Fibroblast of lung (primary cell): ENCODE data around the gene CALHM3. TPM values are rescaled to one million over a fixed set of nuclear protein-coding genes. Genes with fewer than 3 reads are reported as not detected.

Experiments used
- DNase-seq, 2 donors: peaks; one replicate each; pipeline versions ENCODE4 v3.0.0 to v3.0.0-alpha.2; 2010; ENCODE audit warnings: low read depth in 2 of 2
- H2AFZ ChIP-seq: 2 replicates; pipeline ENCODE4 v1.5.1; 2012; ENCODE audit warnings: low read length, control low read depth, inconsistent platforms
- H3K27ac ChIP-seq: 2 replicates; pipeline ENCODE4 v1.5.1; 2011; ENCODE audit warnings: low read length, control low read depth; ENCODE audit not compliant: insufficient read depth
- H3K27me3 ChIP-seq: 2 replicates; pipeline ENCODE4 v1.5.1; 2011; ENCODE audit warnings: mild to moderate bottlenecking, low read length; ENCODE audit not compliant: control insufficient read depth, insufficient read depth
- H3K36me3 ChIP-seq: 2 replicates; pipeline ENCODE4 v1.5.1; 2011; ENCODE audit warnings: low read length; ENCODE audit not compliant: control insufficient read depth, insufficient read depth
- H3K4me1 ChIP-seq: 2 replicates; pipeline ENCODE4 v1.5.1; 2011; ENCODE audit warnings: low read length; ENCODE audit not compliant: control insufficient read depth, insufficient read depth; ENCODE audit errors: extremely low read depth
- H3K4me2 ChIP-seq: 2 replicates; pipeline ENCODE4 v1.5.1; 2011; ENCODE audit warnings: low read length, control low read depth; ENCODE audit not compliant: insufficient read depth; ENCODE audit errors: extremely low read depth
- H3K4me3 ChIP-seq, 4 experiments: fragments of 200-600 bp in 1 of 4; sonication (generic) in 1 of 4; replicated peaks in 1 of 4; 2 replicates each; pipeline ENCODE4 v1.5.1; 2011 to 2016; ENCODE audit warnings: low read length in 4 of 4, low read depth in 3 of 4, mild to moderate bottlenecking in 3 of 4, control low read depth in 2 of 4, inconsistent platforms in 1 of 4, mixed read lengths in 1 of 4; ENCODE audit not compliant: insufficient read depth in 1 of 4; ENCODE audit errors: control extremely low read depth in 1 of 4
- H3K79me2 ChIP-seq: 2 replicates; pipeline ENCODE4 v1.5.1; 2012; ENCODE audit warnings: mild to moderate bottlenecking, low read length, inconsistent platforms; ENCODE audit not compliant: control insufficient read depth, insufficient read depth
- H3K9ac ChIP-seq: 2 replicates; pipeline ENCODE4 v1.5.1; 2011; ENCODE audit warnings: mild to moderate bottlenecking, low read length, control low read depth; ENCODE audit not compliant: insufficient read depth
- H3K9me3 ChIP-seq: 2 replicates; pipeline ENCODE4 v1.5.1; 2012; ENCODE audit warnings: low read depth, low read length; ENCODE audit not compliant: control insufficient read depth, insufficient read depth
- H4K20me1 ChIP-seq: 2 replicates; pipeline ENCODE4 v1.5.1; 2011; ENCODE audit warnings: low read length; ENCODE audit not compliant: control insufficient read depth, insufficient read depth; ENCODE audit errors: extremely low read depth
- CTCF ChIP-seq, 2 donors: IDR thresholded peaks in 1 of 2; conservative IDR thresholded peaks in 1 of 2; 1 replicate in 1 of 2; 2 replicates in 1 of 2; pipeline ENCODE4 v1.5.1; 2011 to 2012; ENCODE audit warnings: low read length in 2 of 2, control low read depth in 1 of 2, inconsistent platforms in 1 of 2, low read depth in 1 of 2, mild to moderate bottlenecking in 1 of 2
- EZH2 ChIP-seq: IDR thresholded peaks from 2 replicates; pipeline ENCODE4 v1.5.1; 2012; ENCODE audit warnings: low read length, control low read depth, mild to moderate bottlenecking; ENCODE audit errors: missing control alignments
- polyA plus RNA-seq, 2 donors: library from polyadenylated mRNA; depleted of rRNA in 1 of 2; stranded (reverse) in 1 of 2; unstranded in 1 of 2; fragments of >200 nt; gene quantifications; 2 replicates each; pipeline ENCODE4 v1.2.1, GENCODE V29; 2011 to 2012; ENCODE audit warnings: missing spikeins in 1 of 2
- total RNA-seq: library from RNA; depleted of rRNA; stranded (reverse); fragments of >200 nt; gene quantifications from 2 replicates; pipeline ENCODE4 v1.2.1, GENCODE V29; 2014

Gene CALHM3
- total and polyA plus RNA-seq, 2 donors (not counting 1 experiment from before 2014, with no cell fraction given) = not detected

DNA sequence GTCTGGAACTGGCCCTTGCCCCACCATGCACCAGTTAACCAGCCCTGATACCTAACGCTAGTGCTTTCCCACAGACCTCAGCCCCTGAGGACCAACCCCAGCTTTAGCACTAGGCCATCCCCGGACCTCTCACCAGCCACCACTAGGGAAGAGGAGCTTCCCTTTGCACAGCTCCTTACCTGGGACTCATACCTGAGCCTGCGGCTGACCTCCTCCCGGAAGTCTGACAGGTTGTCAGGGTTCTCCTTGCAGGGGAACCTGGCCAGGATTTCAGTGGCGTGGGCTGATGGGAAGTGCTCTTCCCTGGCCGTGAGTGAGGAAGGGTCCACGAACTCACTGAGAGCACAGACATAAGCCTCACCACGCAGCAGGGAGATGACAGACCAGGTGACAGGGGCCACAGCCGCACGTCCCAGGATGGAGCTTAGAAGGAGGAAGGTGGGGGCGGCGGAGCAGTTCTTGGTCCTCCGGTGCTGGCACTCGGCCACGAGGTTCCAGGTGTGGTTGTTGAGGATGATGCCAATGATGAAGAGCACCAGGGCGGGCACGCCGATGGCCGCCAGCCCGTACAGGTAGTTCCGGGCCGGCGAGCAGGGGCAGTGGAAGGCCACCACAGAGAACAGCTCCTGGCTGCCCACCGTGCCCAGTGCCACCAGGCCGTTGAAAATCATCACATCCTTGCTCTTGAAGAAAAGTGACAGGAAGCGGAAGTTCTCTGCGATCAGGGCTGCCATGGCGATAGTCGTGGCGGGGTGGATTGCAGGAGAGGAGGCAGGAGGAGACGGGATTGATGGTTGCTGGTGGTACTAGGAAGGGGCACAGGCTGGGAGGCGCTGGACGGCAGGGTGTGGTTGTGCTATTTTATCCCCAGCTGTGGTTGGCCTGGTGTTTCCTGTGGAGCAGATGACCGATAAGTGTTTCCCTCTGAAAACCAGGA is 29.6 kb downstream of the CALHM3 start:
- no peak overlapping the region for H2AFZ ChIP-seq
- H3K4me3 ChIP-seq = peak overlapping the region in 1 of 4 experiments; percentile 90
- TF ChIP-seq EZH2 = no peak
- no peak for TF ChIP-seq CTCF (conservative IDR thresholded peaks at IDR 0.05 in 1 of 2, IDR thresholded peaks at IDR 0.05 in 1 of 2; ENCODE audit: low read depth in 1 of 2, low read length in 2 of 2)
- no peak for DNase-seq
- H3K36me3 ChIP-seq = peaks cover 36% of the 10 kb centered on the region
- H3K79me2 ChIP-seq = peaks cover 35% of the 10 kb centered on the region
- no peaks in the 10 kb centered on the region for H4K20me1 ChIP-seq
- peak overlapping the region; percentile 70 for H3K4me2 ChIP-seq
- H3K9ac ChIP-seq = peak overlapping the region; percentile 32
- peaks cover 42% of the 10 kb centered on the region for H3K4me1 ChIP-seq
- H3K9me3 ChIP-seq = no peaks in the 10 kb centered on the region
- H3K27ac ChIP-seq = peak overlapping the region; percentile 78
- no peaks in the 10 kb centered on the region for H3K27me3 ChIP-seq

GRCh38 chr10:103448746-103449145 is 30.3 kb downstream of the CALHM3 start:
- no peaks in the 10 kb centered on the region for H4K20me1 ChIP-seq
- DNase-seq = peak; percentile 79 to 80
- H3K9ac ChIP-seq = no peak overlapping the region
- peaks cover 42% of the 10 kb centered on the region for H3K4me1 ChIP-seq
- H3K79me2 ChIP-seq = peaks cover 35% of the 10 kb centered on the region
- peak overlapping the region; percentile 67 for H3K4me2 ChIP-seq
- H3K27me3 ChIP-seq = no peaks in the 10 kb centered on the region
- no peaks in the 10 kb centered on the region for H3K9me3 ChIP-seq
- peaks cover 38% of the 10 kb centered on the region for H3K36me3 ChIP-seq
- peak overlapping the region in 1 of 4 experiments; percentile 48 for H3K4me3 ChIP-seq
- H3K27ac ChIP-seq = peak overlapping the region; percentile 78
- no peak overlapping the region for H2AFZ ChIP-seq
- TF ChIP-seq CTCF (conservative IDR thresholded peaks at IDR 0.05 in 1 of 2, IDR thresholded peaks at IDR 0.05 in 1 of 2; ENCODE audit: low read depth in 1 of 2, low read length in 2 of 2) (no peak), EZH2 (no peak)

- Histone ChIP-seq H2AFZ (no peak overlapping the region), H3K4me3 (no peak overlapping the region), H3K4me1 (peaks cover 37% of the 10 kb centered on the region), H3K9me3 (no peaks in the 10 kb centered on the region), H3K4me2 (no peak overlapping the region), H3K9ac (no peak overlapping the region), H3K27ac (peak overlapping the region; percentile 80), H3K79me2 (peaks cover 35% of the 10 kb centered on the region), H3K27me3 (no peaks in the 10 kb centered on the region), H4K20me1 (no peaks in the 10 kb centered on the region), H3K36me3 (peaks cover 51% of the 10 kb centered on the region)
- DNase-seq = no peak
- TF ChIP-seq CTCF (conservative IDR thresholded peaks at IDR 0.05 in 1 of 2, IDR thresholded peaks at IDR 0.05 in 1 of 2; ENCODE audit: low read depth in 1 of 2, low read length in 2 of 2) (no peak), EZH2 (no peak)
Observed at GRCh38 chr10:103447187-103447586, 31.9 kb downstream of the CALHM3 start.
